ENCODE results near the gene CD226. TPM values are rescaled to one million over a fixed set of nuclear protein-coding genes. Genes with fewer than 3 reads are reported as not detected.

The CD226 gene
- total and polyA plus RNA-seq, 10 of the 15 experiments (the other 5 are each of a cell fraction or from before 2014, with no cell fraction given), result 12.9 to 68.8 (median 47.3) TPM

DNA sequence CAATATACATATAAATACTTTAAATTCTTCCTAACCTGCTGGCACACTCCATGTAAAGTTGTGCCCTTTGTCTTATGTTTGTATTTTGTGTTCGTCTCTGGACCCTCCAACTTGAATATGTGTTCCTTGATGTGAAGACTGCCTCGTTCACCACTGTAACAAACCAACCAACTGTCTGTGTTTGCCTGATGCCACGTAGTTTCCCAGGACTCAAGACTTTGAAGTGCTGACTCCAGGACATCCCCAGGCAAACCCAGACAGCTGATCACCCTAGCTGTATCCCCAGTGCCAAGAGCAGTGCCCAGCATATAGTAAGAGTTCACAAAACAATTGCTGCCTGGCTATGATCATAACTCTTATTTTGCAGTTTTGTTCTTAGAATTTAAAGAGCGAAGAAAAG is 15.5 kb upstream of the CD226 start:
- in situ Hi-C loops (cut with MboI), result no loop called here
- ChIA-PET POLR2A (no interaction called here), CTCF (no interaction called here), RAD21 (ENCODE audit: unreplicated experiment) (interaction anchor here (1.2 kb wide), 1 partner anchor 121 kb away, joined by 3 read pairs; no protein-coding TSS in a partner anchor), SMC1A (ENCODE audit: uncharacterized antibody, unreplicated experiment) (interaction anchor here (1.1 to 1.5 kb wide), 3 partner anchors 12 to 105 kb away, joined by 3 to 4 read pairs (median 3); no protein-coding TSS in a partner anchor)
- FAIRE-seq (no peak), ATAC-seq (no peak), DNase-seq (ENCODE audit: low read depth, low spot score) (no peak)
- Histone ChIP-seq H4K20me1 (ENCODE audit: control insufficient read depth, insufficient read depth) (no peaks in the 10 kb centered on the region), H3K4me3 (no peak overlapping the region), H3K27ac (ENCODE audit: control insufficient read depth, insufficient read depth) (no peak overlapping the region), H3K9ac (ENCODE audit: control insufficient read depth, insufficient read depth, low read length) (no peak overlapping the region), H3K79me2 (ENCODE audit: control insufficient read depth, insufficient read depth, low read length) (no peaks in the 10 kb centered on the region), H3K9me3 (replicated peaks; ENCODE audit: control insufficient read depth, insufficient read depth, low read length) (no peaks in the 10 kb centered on the region), H3K36me3 (ENCODE audit: control insufficient read depth in 2 of 2, insufficient read depth in 2 of 2, low read length in 1 of 2) (no peaks in the 10 kb centered on the region), H3K27me3 (replicated peaks in 1 of 2; ENCODE audit: control insufficient read depth in 2 of 2, insufficient read depth in 2 of 2, low read length in 1 of 2) (no peaks in the 10 kb centered on the region), H3K4me1 (ENCODE audit: control insufficient read depth, insufficient read depth, low read length) (peaks cover 17% of the 10 kb centered on the region), H3K4me2 (ENCODE audit: control insufficient read depth, insufficient read depth) (no peak overlapping the region), H2AFZ (ENCODE audit: control insufficient read depth, low read depth, low read length) (no peak overlapping the region)
- intact Hi-C loops (cut with micrococcal nuclease; ENCODE audit: unreplicated experiment), result loop anchor here (5.0 kb wide), 1 partner anchor 329 kb away; no protein-coding TSS in a partner anchor
- 90% methylated on average over 4 of the region's 4 CpGs for WGBS (ENCODE audit: insufficient coverage, insufficient replicate concordance, low lambda C conversion rate, missing lambda C conversion rate)
- BruUV-seq (replicated peaks), result no TSS peak
- TF ChIP-seq ZNF24 (IDR thresholded peaks at IDR 0.05) (no peak), SMARCA5 (IDR thresholded peaks at IDR 0.05) (no peak), POLR2AphosphoS5 (IDR thresholded peaks at IDR 0.05; ENCODE audit: low read length) (no peak), NFIC (IDR thresholded peaks at IDR 0.05; ENCODE audit: low read depth, low read length) (no peak), CHD1 (IDR thresholded peaks at IDR 0.05; ENCODE audit: low read depth, low read length) (no peak), ATF7 (IDR thresholded peaks at IDR 0.05; ENCODE audit: low read depth) (no peak), MEF2A (IDR thresholded peaks at IDR 0.05; ENCODE audit: insufficient read depth, low read depth, low read length) (no peak), SIX5 (IDR thresholded peaks at IDR 0.05; ENCODE audit: low read depth, low read length, severe bottlenecking) (no peak), HDGF (IDR thresholded peaks at IDR 0.05) (no peak), FOXK2 (IDR thresholded peaks at IDR 0.05) (no peak), TCF3 (IDR thresholded peaks at IDR 0.05; ENCODE audit: borderline replicate concordance, insufficient read depth, low read depth, low read length) (no peak)
- TF ChIP-seq, protein P1, sequence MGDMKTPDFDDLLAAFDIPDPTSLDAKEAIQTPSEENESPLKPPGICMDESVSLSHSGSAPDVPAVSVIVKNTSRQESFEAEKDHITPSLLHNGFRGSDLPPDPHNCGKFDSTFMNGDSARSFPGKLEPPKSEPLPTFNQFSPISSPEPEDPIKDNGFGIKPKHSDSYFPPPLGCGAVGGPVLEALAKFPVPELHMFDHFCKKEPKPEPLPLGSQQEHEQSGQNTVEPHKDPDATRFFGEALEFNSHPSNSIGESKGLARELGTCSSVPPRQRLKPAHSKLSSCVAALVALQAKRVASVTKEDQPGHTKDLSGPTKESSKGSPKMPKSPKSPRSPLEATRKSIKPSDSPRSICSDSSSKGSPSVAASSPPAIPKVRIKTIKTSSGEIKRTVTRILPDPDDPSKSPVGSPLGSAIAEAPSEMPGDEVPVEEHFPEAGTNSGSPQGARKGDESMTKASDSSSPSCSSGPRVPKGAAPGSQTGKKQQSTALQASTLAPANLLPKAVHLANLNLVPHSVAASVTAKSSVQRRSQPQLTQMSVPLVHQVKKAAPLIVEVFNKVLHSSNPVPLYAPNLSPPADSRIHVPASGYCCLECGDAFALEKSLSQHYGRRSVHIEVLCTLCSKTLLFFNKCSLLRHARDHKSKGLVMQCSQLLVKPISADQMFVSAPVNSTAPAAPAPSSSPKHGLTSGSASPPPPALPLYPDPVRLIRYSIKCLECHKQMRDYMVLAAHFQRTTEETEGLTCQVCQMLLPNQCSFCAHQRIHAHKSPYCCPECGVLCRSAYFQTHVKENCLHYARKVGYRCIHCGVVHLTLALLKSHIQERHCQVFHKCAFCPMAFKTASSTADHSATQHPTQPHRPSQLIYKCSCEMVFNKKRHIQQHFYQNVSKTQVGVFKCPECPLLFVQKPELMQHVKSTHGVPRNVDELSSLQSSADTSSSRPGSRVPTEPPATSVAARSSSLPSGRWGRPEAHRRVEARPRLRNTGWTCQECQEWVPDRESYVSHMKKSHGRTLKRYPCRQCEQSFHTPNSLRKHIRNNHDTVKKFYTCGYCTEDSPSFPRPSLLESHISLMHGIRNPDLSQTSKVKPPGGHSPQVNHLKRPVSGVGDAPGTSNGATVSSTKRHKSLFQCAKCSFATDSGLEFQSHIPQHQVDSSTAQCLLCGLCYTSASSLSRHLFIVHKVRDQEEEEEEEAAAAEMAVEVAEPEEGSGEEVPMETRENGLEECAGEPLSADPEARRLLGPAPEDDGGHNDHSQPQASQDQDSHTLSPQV (IDR thresholded peaks at IDR 0.05), result no peak
- TF ChIP-seq, protein P2, sequence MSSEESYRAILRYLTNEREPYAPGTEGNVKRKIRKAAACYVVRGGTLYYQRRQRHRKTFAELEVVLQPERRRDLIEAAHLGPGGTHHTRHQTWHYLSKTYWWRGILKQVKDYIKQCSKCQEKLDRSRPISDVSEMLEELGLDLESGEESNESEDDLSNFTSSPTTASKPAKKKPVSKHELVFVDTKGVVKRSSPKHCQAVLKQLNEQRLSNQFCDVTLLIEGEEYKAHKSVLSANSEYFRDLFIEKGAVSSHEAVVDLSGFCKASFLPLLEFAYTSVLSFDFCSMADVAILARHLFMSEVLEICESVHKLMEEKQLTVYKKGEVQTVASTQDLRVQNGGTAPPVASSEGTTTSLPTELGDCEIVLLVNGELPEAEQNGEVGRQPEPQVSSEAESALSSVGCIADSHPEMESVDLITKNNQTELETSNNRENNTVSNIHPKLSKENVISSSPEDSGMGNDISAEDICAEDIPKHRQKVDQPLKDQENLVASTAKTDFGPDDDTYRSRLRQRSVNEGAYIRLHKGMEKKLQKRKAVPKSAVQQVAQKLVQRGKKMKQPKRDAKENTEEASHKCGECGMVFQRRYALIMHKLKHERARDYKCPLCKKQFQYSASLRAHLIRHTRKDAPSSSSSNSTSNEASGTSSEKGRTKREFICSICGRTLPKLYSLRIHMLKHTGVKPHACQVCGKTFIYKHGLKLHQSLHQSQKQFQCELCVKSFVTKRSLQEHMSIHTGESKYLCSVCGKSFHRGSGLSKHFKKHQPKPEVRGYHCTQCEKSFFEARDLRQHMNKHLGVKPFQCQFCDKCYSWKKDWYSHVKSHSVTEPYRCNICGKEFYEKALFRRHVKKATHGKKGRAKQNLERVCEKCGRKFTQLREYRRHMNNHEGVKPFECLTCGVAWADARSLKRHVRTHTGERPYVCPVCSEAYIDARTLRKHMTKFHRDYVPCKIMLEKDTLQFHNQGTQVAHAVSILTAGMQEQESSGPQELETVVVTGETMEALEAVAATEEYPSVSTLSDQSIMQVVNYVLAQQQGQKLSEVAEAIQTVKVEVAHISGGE (CRISPR knock-in tag; IDR thresholded peaks at IDR 0.05), result no peak
- TF ChIP-seq, protein P3, sequence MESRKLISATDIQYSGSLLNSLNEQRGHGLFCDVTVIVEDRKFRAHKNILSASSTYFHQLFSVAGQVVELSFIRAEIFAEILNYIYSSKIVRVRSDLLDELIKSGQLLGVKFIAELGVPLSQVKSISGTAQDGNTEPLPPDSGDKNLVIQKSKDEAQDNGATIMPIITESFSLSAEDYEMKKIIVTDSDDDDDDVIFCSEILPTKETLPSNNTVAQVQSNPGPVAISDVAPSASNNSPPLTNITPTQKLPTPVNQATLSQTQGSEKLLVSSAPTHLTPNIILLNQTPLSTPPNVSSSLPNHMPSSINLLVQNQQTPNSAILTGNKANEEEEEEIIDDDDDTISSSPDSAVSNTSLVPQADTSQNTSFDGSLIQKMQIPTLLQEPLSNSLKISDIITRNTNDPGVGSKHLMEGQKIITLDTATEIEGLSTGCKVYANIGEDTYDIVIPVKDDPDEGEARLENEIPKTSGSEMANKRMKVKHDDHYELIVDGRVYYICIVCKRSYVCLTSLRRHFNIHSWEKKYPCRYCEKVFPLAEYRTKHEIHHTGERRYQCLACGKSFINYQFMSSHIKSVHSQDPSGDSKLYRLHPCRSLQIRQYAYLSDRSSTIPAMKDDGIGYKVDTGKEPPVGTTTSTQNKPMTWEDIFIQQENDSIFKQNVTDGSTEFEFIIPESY (IDR thresholded peaks at IDR 0.05), result no peak
- TF ChIP-seq, protein P4, sequence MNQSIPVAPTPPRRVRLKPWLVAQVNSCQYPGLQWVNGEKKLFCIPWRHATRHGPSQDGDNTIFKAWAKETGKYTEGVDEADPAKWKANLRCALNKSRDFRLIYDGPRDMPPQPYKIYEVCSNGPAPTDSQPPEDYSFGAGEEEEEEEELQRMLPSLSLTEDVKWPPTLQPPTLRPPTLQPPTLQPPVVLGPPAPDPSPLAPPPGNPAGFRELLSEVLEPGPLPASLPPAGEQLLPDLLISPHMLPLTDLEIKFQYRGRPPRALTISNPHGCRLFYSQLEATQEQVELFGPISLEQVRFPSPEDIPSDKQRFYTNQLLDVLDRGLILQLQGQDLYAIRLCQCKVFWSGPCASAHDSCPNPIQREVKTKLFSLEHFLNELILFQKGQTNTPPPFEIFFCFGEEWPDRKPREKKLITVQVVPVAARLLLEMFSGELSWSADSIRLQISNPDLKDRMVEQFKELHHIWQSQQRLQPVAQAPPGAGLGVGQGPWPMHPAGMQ (IDR thresholded peaks at IDR 0.05; ENCODE audit: borderline replicate concordance), result no peak
